SK-N-MC (cell line): ENCODE results near the gene TIPIN.

Experiments used
- DNase-seq: peaks from one replicate; pipeline ENCODE4 v3.0.0-alpha.2; 2011; ENCODE audit warnings: low read depth, low spot score
- H3K27ac ChIP-seq: fragments of 200-600 bp; sonication (generic); 2 replicates; pipeline ENCODE4 v1.5.1; 2016; ENCODE audit warnings: mixed run types
- H3K36me3 ChIP-seq: fragments of 200-600 bp; sonication (generic); 2 replicates; pipeline ENCODE4 v1.6.1; 2017; ENCODE audit warnings: antibody characterized with exemption, low read length, mixed read lengths; ENCODE audit not compliant: insufficient read depth
- H3K4me3 ChIP-seq: fragments of 200-600 bp; sonication (generic); 2 replicates; pipeline ENCODE4 v1.5.1; 2016
- H3K9ac ChIP-seq: fragments of 200-600 bp; sonication (generic); 2 replicates; pipeline ENCODE4 v1.8.0; 2017; ENCODE audit warnings: mixed run types, mixed read lengths; ENCODE audit not compliant: insufficient read length
- H3K9me3 ChIP-seq: fragments of 200-600 bp; sonication (generic); 2 replicates; pipeline ENCODE4 v1.6.1; 2017; ENCODE audit warnings: low read depth, mild to moderate bottlenecking, antibody characterized with exemption, low read length, moderate library complexity, mixed read lengths
- EZH2 ChIP-seq: fragments of 200-600 bp; sonication (generic); IDR thresholded peaks from one replicate; pipeline ENCODE4 v1.6.1; 2017; ENCODE audit warnings: antibody characterized with exemption
- FOXP2 ChIP-seq: optimal IDR thresholded peaks from 2 replicates; pipeline ENCODE3; 2011; ENCODE audit warnings: mild to moderate bottlenecking, moderate library complexity; ENCODE audit not compliant: insufficient read depth; ENCODE audit errors: extremely low read length, control extremely low read depth
- POLR2AphosphoS5 ChIP-seq: IDR thresholded peaks from 2 replicates; pipeline ENCODE4 v1.6.1; 2012; ENCODE audit warnings: mild to moderate bottlenecking, low read depth, low read length, borderline replicate concordance

The TIPIN gene

DNA sequence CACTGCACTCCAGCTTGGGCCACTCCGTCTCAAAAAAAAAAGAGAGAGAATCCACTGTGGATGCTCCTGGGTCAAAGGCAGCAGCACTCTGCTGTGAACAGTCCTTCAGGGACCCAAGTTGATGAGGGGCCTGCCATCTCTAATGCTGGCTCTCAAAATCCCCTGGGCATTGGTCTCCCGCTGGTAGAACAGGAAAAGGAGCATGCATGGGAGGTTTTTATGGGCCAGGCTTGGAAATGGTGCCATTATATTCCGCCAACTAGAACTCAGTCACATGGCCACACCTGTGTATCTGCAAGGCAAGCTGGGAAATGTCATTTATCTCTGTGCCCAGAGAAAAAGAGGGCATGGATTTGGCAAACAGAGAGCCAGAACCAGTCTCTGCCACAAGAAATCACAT, 66.5 kb downstream of the TIPIN start:
- Histone ChIP-seq H3K27ac (no peak overlapping the region), H3K9me3 (no peaks in the 10 kb centered on the region), H3K9ac (no peak overlapping the region), H3K36me3 (no peaks in the 10 kb centered on the region), H3K4me3 (no peak overlapping the region)
- DNase-seq: no peak
- TF ChIP-seq POLR2AphosphoS5 (no peak), FOXP2 (no peak), EZH2 (no peak)

DNA sequence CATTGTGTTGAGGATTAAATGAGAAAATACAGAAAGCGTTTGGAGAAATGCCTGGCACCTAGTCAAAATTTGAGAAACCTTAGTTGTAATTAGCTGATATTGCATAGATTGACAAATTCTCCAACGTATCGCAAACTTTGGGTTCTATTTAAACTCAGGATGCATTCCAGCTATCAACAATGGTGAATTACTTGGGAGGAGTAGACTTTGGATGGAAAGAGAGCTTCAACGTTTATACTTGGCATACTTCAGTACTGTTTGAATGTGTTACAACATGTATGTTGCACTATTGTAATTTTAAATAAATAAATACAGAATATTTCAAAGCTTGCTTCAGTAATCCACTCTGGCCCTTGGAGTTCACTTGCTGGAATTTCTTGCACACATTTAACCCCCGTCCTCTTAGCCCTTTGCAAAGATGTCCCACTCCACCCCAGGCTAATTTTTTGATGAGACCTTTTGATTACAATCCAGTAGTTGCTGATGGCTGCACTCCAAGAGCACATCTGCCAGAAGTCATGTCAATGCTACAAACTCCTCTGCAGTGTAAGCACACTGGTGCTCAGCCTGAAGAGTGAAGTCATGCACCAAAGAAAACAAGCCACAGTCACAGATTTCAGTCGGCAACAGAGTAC, 67.8 kb downstream of the TIPIN start:
- no peaks in the 10 kb centered on the region for H3K36me3 ChIP-seq
- no peak overlapping the region for H3K9ac ChIP-seq
- no peak for TF ChIP-seq POLR2AphosphoS5
- no peak for TF ChIP-seq FOXP2
- no peak for TF ChIP-seq EZH2
- H3K27ac ChIP-seq: no peak overlapping the region
- H3K9me3 ChIP-seq: no peaks in the 10 kb centered on the region
- no peak overlapping the region for H3K4me3 ChIP-seq
- DNase-seq: no peak

DNA sequence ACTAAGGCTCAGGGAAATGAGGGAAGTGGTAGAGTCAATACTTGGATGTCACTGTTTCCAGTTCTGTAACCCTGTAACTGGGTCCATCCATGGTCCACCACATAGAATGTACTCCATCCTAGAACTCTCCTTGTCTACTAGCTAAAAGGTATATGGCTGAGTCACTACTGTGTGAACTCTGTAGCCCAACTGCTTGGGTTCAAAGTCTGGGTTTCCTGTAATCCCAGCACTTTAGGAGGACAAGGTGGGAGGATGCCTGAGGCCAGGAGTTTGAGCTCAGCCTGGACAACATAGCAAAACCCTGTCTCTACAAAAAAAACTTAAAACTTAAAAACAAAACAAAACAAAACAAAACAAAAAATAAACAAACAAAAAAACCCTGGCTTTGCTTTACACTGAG, 68.4 kb downstream of the TIPIN start:
- H3K4me3 ChIP-seq: no peak overlapping the region
- no peak for TF ChIP-seq POLR2AphosphoS5
- TF ChIP-seq EZH2: no peak
- TF ChIP-seq FOXP2: no peak

DNA sequence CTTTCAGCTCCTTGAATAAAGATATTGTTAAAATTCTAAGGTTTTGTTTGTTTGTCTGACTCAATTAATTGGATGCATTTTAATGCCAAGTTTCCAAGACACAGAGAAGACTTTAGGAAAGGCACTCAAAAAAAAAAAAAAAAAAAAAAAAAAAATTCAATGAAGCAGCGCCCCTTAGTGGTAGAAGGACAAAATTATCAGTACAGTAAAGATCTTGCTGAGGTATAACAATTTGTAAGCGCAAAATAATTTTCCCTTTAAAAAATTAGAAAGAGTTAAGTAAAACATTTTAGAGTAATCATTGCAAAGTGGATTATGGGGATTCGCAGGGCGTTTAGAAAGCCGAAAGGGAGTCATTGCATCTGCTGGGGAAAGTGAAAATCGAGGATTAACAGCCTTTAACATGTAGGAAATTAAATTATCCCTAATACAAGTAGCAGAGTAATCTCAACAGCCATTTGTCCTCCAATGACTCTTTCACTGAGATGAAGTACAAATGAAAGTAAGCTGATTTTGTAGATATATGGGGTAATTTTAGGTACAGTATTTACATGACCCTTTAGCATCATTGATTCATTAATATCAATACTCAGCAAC, 68.9 kb downstream of the TIPIN start:
- TF ChIP-seq FOXP2 (no peak), EZH2 (no peak), POLR2AphosphoS5 (no peak)
- H3K9ac ChIP-seq: no peak overlapping the region
- no peak overlapping the region for H3K27ac ChIP-seq
- H3K9me3 ChIP-seq: no peaks in the 10 kb centered on the region
- H3K4me3 ChIP-seq: 0 out of 2 replicates have a peak overlapping the region, but pooled peaks have one; percentile 5
- no peaks in the 10 kb centered on the region for H3K36me3 ChIP-seq
- peak; percentile 32 for DNase-seq

More for the DNA sequence above, 68.4 kb downstream of the TIPIN start:
- no peaks in the 10 kb centered on the region for H3K36me3 ChIP-seq
- H3K9ac ChIP-seq: no peak overlapping the region
- no peak for DNase-seq
- H3K27ac ChIP-seq: no peak overlapping the region
- H3K9me3 ChIP-seq: no peaks in the 10 kb centered on the region
